Measurements from ENCODE around the gene TXLNG. TPM values are rescaled to one million over a fixed set of nuclear protein-coding genes. Genes with fewer than 3 reads are reported as not detected.

Gene TXLNG
- total RNA-seq, 1 donor from 2014 or later: 25.8 TPM

- no peaks in the 10 kb centered on the region for H3K27me3 Mint-ChIP-seq
- H3K36me3 Mint-ChIP-seq (ENCODE audit: insufficient read depth): peaks cover 18% of the 10 kb centered on the region
- no peak for DNase-seq (ENCODE audit: low spot score, unreplicated experiment)
- no peak overlapping the region for H3K27ac Mint-ChIP-seq
- no peak overlapping the region for H3K4me3 Mint-ChIP-seq (ENCODE audit: low read depth)
- H3K4me1 Mint-ChIP-seq (ENCODE audit: low read depth): no peaks in the 10 kb centered on the region
- H3K9me3 Mint-ChIP-seq (ENCODE audit: low read depth): no peaks in the 10 kb centered on the region
- TF ChIP-seq CTCF (IDR thresholded peaks at IDR 0.05; ENCODE audit: unreplicated experiment): no peak
These were observed 33.4 kb downstream of the TXLNG start for GRCh38 chrX:16819634-16820033.

DNA sequence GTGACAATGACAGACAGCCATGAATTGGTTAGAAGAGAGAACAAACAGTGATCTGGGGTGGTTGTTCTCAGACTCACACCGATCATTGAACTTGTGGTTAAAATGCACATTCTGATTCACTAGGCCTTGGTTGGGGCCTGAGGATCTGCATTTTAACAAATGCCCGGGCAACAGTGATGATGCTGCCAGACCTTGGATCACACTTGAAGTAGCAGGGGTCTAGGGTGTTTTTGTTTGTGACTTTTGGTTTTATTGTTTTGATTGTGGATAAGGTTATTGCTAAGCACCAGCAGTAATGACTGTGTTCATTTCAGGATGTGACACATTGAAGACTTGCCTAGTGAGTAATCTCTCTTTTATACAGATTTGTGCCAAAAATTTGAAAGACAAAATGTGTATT lies 36.5 kb downstream of the TXLNG start:
- Mint-ChIP-seq H3K27me3 (no peaks in the 10 kb centered on the region), H3K4me1 (ENCODE audit: low read depth) (peaks cover 4% of the 10 kb centered on the region), H3K36me3 (ENCODE audit: insufficient read depth) (peaks cover 18% of the 10 kb centered on the region), H3K9me3 (ENCODE audit: low read depth) (no peaks in the 10 kb centered on the region), H3K27ac (no peak overlapping the region), H3K4me3 (ENCODE audit: low read depth) (no peak overlapping the region)
- DNase-seq (ENCODE audit: low spot score, unreplicated experiment): no peak
- TF ChIP-seq CTCF (IDR thresholded peaks at IDR 0.05; ENCODE audit: unreplicated experiment): no peak

- H3K9me3 Mint-ChIP-seq (ENCODE audit: low read depth): no peaks in the 10 kb centered on the region
- DNase-seq (ENCODE audit: low spot score, unreplicated experiment): no peak
- H3K36me3 Mint-ChIP-seq (ENCODE audit: insufficient read depth): peaks cover 19% of the 10 kb centered on the region
- no peaks in the 10 kb centered on the region for H3K27me3 Mint-ChIP-seq
- H3K4me3 Mint-ChIP-seq (ENCODE audit: low read depth): no peak overlapping the region
- peaks cover 4% of the 10 kb centered on the region for H3K4me1 Mint-ChIP-seq (ENCODE audit: low read depth)
- peak overlapping the region; percentile 45 for H3K27ac Mint-ChIP-seq
- no peak for TF ChIP-seq CTCF (IDR thresholded peaks at IDR 0.05; ENCODE audit: unreplicated experiment)
These were observed 39.2 kb downstream of the TXLNG start for GRCh38 chrX:16825264-16826035.

GRCh38 chrX:16826207-16826606 lies 39.9 kb downstream of the TXLNG start:
- H3K4me1 Mint-ChIP-seq (ENCODE audit: low read depth): peaks cover 4% of the 10 kb centered on the region
- H3K36me3 Mint-ChIP-seq (ENCODE audit: insufficient read depth): peaks cover 19% of the 10 kb centered on the region
- H3K9me3 Mint-ChIP-seq (ENCODE audit: low read depth): no peaks in the 10 kb centered on the region
- peak; percentile 73 for TF ChIP-seq CTCF (IDR thresholded peaks at IDR 0.05; ENCODE audit: unreplicated experiment)
- no peak overlapping the region for H3K4me3 Mint-ChIP-seq (ENCODE audit: low read depth)
- peak overlapping the region; percentile 64 for H3K27ac Mint-ChIP-seq
- H3K27me3 Mint-ChIP-seq: no peaks in the 10 kb centered on the region
- no peak for DNase-seq (ENCODE audit: low spot score, unreplicated experiment)

- H3K9me3 Mint-ChIP-seq (ENCODE audit: low read depth): no peaks in the 10 kb centered on the region
- H3K27me3 Mint-ChIP-seq: no peaks in the 10 kb centered on the region
- H3K27ac Mint-ChIP-seq: no peak overlapping the region
- H3K4me1 Mint-ChIP-seq (ENCODE audit: low read depth): peaks cover 10% of the 10 kb centered on the region
- DNase-seq (ENCODE audit: low spot score, unreplicated experiment): no peak
- peaks cover 19% of the 10 kb centered on the region for H3K36me3 Mint-ChIP-seq (ENCODE audit: insufficient read depth)
- no peak overlapping the region for H3K4me3 Mint-ChIP-seq (ENCODE audit: low read depth)
- no peak for TF ChIP-seq CTCF (IDR thresholded peaks at IDR 0.05; ENCODE audit: unreplicated experiment)
These were observed 41.0 kb downstream of the TXLNG start for GRCh38 chrX:16827225-16827624.
